Subcutaneous adipose tissue (tissue), 4 donors: ENCODE measurements around the gene ASTN1. TPM values are rescaled to one million over a fixed set of nuclear protein-coding genes. Genes with fewer than 3 reads are reported as not detected.

ENCODE experiments used
- total RNA-seq, 4 donors: library from RNA; depleted of rRNA; stranded (reverse); fragments of >200 nt; gene quantifications; one replicate each; pipeline ENCODE4 v1.1.0, GENCODE V29; 2016
- TF ChIP-seq, protein P1 (sequence below): fragments of 450-650 bp; IDR thresholded peaks from one replicate; pipeline ENCODE4 v1.5.1; 2016; ENCODE audit warnings: low read depth, mild to moderate bottlenecking, control low read depth, antibody characterized with exemption, moderate library complexity

The ASTN1 gene
- total RNA-seq, 4 donors from 2014 or later = 0.33 TPM; not detected in 3

DNA sequence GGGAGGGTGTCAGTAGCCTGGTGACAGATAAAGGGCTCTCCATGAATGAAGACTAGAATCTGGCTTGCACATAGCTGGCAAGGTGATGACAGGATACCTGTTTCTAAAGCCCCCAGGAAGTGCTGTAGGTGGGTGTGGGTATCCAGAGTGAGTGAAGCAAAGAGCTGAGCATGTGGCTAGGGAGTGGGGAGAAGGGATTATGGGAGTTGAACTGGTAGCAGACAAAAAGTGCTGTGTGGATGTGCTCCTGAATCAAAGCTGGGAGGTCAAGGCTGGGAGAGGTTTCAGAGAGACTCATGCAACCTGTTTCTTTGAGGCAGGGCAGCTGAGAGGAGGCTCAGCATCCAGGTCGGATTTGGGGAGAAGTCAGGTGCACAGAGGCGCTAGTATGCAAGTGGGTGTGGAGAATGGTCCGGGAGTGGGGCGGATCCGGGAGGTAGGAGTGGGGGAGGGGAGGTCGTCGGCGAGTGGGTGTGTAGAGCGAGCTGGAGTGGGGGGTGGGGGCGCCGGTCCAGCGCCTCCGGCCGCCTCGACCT lies 600 bp downstream of the ASTN1 start:
- TF ChIP-seq, protein P1, sequence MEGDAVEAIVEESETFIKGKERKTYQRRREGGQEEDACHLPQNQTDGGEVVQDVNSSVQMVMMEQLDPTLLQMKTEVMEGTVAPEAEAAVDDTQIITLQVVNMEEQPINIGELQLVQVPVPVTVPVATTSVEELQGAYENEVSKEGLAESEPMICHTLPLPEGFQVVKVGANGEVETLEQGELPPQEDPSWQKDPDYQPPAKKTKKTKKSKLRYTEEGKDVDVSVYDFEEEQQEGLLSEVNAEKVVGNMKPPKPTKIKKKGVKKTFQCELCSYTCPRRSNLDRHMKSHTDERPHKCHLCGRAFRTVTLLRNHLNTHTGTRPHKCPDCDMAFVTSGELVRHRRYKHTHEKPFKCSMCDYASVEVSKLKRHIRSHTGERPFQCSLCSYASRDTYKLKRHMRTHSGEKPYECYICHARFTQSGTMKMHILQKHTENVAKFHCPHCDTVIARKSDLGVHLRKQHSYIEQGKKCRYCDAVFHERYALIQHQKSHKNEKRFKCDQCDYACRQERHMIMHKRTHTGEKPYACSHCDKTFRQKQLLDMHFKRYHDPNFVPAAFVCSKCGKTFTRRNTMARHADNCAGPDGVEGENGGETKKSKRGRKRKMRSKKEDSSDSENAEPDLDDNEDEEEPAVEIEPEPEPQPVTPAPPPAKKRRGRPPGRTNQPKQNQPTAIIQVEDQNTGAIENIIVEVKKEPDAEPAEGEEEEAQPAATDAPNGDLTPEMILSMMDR = no peak

GRCh38 chr1:177162243-177162642 lies 2.3 kb downstream of the ASTN1 start:
- TF ChIP-seq, protein P1 = no peak

DNA sequence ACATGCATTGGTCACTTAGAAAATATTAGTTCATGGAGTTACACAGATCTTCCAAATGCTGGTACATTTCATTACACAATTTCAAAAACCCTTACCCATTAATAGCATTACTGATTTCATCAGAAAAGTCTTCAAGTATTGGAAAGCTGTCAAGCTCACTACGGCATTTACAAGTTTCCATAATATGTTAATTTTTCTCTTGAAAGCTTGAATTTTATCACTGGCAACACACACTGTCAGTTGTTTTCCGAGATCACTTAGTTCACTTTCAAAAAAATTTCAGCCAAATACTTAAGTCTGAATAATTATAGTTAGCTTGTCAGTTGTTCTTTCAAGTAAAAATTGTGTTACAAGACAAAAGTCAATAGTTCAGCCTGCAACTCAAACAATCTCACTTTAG lies 18.0 kb downstream of the ASTN1 start:
- TF ChIP-seq, protein P1 = no peak

DNA sequence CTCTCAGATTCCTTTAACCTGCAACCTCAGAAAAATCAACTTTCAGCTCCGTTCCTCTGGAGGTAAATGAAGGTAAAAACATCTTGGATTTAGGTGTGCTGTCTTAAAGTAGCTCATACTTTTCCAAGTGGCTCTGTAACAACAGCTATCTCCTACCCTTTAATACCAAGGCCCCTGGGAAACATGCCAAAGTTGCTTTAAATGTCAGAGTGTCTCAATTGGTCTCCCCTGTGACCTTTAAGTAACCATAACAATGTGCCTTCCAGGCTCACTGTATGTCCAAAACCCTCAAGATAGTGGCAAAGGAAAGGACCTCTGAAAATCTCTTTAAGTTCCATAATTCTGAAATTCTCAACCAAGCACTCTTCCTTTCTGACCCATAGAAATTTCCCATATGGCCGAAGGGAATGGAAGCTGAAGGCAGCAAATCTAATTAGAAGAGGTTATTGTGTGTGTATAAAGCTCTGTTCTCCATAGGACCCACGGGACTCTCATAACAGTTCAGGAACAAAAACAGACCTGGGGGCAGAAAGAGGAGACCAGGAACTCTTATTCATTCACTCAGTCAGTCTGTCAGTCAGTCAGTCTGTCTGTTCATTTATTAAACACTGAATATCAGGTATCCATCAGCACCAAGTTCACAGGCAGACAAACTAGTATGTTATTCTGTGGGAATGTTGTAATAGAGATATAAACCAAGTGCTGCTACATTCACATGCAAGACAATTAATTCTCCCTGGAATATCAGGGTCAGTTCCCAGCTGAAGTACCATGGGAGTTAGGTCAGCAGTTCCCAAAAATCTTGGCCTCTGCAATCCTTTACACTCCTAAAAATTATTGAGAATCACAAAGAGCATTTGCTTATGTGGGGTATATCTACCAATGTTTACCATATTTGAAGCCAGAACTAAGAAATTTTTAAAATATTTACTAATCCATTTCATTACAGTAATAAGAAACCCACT lies 19.1 kb downstream of the ASTN1 start:
- TF ChIP-seq, protein P1 = no peak

DNA sequence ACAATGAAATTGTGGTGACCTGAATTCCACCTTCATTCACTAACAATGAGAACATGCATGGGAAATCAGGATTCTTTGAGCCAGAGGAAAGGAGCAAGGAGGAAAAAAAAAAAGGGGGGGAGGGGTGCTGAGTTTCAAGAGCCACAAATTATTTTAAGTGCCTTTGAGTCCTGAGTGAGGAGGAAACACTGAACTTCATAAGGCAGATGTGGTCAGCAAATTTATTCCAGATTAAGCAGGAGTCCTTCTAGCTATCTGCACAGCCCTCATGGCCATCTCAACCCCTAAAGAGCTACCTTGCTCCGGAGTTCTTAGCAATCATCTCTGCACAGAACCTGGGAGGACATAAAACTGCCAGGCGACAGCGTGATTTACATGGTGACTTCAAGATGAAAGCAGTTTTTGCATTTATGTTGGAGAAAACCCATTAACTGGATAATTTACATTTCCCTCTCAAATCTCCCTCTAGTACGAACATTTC lies 21.7 kb downstream of the ASTN1 start:
- TF ChIP-seq, protein P1 = no peak

DNA sequence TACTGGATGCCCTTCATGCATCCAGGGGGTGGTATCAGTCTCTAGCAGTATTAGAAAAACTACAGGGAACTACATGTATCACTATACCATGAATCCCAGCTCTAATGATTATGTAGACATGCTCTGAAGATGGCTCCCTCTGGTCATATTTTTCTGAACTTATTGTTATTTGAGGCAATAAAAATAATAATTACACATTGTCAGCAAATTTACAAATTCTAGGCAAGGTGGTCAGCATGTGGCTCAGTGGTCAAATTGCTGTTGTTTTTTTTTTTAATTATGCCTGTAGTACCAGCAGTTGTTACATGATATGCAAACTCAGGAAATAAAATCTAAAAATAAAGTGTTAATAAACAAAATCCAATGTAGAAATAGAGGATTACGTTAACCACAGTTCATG lies 22.5 kb downstream of the ASTN1 start:
- TF ChIP-seq, protein P1 = no peak

DNA sequence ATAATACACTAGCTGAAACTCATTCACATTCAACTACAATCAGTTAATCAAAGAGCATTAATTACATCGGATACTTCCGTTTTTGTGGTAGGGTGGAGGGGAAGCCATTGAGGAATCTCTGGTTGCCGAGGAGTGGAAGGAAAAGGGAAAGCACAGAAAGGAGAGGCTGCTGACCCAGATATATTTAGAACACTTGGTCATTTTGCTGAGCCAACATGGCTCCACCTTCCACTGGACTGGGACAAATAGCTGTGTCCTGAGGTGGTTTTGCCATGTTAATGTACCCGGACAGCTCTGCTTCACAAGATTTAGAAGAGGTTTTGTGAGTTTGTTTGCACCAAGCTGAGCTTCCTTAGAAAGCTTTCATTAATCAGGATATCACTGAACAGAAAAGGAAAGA lies 26.2 kb downstream of the ASTN1 start:
- TF ChIP-seq, protein P1 = no peak
